ENCODE data around the gene NUTM2F. TPM values are rescaled to one million over a fixed set of nuclear protein-coding genes. Genes with fewer than 3 reads are reported as not detected.
A peak's percentile ranks its signal among the peaks of the same experiment; 100 is the strongest.
"Not testable (repeated sequence)": the region's sequence is repeated elsewhere in the genome, so short reads cannot be mapped to it uniquely, and the experiment has no call there.

Gene NUTM2F, protein sequence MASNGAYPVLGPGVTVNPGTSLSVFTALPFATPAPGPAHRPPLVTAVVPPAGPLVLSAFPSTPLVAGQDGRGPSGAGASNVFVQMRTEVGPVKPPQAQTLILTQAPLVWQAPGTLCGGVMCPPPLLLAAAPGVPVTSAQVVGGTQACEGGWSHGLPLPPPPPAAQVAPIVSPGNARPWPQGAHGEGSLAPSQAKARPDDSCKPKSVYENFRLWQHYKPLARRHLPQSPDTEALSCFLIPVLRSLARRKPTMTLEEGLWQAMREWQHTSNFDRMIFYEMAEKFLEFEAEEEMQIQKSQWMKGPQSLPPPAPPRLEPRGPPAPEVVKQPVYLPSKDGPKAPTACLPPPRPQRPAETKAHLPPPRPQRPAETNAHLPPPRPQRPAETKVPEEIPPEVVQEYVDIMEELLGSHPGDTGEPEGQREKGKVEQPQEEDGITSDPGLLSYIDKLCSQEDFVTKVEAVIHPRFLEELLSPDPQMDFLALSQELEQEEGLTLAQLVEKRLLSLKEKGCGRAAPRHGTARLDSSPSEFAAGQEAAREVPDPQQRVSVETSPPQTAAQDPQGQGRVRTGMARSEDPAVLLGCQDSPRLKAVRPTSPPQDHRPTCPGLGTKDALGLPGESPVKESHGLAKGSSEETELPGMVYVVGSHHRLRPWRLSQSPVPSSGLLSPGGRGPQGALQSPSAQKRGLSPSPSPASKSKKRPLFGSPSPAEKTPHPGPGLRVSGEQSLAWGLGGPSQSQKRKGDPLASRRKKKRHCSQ
- not detected for total RNA-seq (ENCODE audit: insufficient read depth, low replicate concordance)

DNA sequence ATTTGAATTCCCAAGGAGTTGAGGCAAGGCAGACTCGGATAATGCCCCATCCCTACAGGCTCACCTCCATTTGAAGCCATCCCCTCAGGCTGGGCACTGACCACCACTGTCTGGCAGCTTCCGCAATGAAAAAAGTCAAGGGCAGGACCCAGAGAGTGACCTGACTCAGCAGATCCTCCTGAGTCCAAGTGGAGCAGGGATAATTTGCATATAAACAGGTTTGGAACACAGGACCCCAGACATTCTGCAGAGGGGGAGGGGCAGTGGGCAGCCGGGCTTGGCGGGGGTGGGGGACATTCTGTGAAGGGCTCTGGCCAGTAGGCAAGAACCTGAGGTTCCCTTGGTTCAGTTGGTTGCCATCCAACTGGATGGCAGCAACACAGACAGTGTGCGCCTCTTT is at the start of gene NUTM2F:
TSS of gene NUTM2F (minus strand) at position 101 of the 400 bp plus-strand sequence. CDS start at position 80, 21 bp downstream.
- DNase-seq (ENCODE audit: low spot score): not testable (repeated sequence)

DNA sequence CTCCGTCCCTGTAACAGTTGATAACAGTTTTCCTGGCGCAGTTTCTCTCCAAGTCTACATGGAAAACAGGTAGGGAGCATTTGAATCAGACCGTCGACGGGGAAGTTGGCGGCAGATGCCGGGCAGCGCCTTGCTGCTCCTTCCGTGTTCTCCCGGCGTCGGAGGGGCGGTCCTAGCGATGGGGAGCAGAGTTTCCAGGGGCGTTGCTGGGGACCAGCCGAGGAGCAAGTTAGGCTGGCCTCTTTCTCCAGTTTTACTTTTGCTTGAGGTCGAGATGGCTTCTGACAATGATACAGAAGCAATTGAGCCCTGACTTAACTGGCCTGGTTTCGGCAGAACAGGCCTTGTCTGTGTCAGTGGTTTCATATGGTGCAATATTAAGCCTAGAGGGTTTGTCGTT is 46.8 kb upstream of the NUTM2F start:
- DNase-seq (ENCODE audit: low spot score): peak; percentile 8

DNA sequence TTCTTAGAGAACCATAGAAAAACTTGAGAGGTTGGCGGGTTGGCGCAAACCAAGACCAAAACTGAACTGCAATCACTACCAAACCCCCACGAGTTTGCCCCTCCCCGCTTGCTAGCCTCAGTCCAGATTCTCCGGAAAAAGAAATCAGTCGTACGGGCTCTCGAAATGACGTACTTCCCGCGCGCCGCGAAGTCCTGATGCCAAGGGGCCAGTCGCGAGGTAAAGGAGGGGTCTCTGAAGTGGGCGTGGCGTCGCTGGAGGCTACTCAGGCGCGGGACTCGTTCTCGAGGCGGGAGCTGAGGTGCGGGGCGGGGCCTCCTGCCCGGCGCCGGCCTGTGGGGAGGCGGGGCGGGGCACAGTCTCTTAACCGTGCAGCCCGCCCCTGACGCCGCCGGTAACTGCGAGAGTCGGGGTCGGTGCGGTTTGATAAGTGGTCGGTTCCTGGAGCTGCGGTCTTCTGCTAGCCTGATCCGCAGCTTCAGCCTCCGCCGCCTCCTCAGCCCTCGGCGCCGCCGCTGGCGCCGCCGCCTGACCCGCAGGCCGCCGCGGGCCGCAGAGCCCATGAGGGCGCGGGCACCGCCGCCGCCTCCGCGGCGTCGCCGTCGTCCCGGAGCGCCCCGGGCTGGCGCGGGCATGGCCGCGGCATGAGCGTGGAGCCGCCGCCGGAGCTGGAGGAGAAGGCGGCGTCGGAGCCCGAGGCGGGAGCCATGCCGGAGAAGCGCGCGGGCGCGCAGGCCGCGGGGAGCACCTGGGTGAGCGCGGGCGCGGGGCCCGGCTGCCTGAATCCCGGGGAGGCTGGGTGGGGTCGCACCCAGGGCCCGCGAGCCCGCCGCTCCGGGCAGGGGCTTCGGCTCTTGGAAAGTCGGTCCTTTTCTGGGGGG is 46.0 kb upstream of the NUTM2F start:
- peak; percentile 93 for DNase-seq (ENCODE audit: low spot score)

DNA sequence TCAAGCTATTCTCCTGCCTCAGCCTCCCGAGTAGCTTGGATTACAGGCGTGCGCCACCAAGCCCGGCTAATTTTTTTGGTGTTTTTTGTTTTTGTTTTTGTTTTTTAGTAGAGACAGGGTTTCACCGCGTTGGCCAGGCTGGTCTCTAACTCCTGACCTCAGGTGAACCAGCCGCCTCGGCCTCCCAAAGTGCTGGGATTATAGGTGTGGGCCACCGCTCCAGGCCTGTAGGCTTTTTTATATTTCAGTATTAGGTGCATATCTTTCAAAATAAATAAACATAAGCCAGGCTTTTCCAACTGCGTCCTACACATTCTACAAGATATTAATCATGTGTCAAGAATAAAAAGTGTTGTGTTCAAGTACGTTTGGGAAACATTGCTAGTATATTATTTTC is 45.3 kb upstream of the NUTM2F start:
- not testable (repeated sequence) for DNase-seq (ENCODE audit: low spot score)

DNA sequence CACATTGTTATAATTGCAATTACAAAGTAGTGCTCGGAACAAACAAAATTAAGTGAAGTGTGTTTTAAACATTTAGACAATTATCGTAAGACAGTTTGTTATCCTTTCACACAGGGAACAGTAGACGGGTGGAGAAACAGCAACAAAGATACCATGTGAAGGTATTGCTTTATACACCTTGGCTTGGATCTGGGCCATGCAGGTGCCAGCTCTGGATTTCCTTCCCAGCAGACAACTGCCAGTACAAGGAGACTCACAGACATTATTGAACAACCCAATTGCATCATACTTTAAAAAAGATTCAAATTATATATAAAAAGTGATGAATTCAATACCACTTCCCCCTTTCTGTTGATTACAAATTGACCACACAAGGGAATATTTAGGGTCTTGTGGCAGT is 41.8 kb upstream of the NUTM2F start:
- DNase-seq (ENCODE audit: low spot score): not testable (repeated sequence)

DNA sequence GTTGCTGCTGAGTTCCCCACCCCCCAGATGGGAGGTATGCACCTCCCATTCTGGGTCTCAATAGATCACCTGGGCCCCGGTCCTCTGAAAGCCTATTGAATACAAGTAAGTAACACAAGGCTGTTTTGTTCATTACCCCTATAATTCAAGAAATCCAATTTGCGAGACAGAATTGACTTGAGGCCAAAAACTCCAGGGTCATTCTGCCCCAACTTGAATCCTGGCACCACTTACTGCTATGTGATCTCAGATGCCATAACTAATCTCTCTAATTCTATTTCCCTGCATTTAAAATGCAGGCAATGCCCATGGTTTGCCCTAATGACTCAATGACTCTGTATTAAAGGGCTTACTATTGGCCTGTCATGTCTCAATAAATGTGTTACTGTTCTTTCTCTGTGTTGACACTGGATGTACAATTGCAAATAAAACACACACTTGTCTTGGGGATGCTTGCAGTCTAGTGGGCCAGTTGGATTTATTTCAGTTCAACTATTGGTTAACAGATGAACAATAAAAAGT is 35.7 kb upstream of the NUTM2F start:
- not testable (repeated sequence) for DNase-seq (ENCODE audit: low spot score)

DNA sequence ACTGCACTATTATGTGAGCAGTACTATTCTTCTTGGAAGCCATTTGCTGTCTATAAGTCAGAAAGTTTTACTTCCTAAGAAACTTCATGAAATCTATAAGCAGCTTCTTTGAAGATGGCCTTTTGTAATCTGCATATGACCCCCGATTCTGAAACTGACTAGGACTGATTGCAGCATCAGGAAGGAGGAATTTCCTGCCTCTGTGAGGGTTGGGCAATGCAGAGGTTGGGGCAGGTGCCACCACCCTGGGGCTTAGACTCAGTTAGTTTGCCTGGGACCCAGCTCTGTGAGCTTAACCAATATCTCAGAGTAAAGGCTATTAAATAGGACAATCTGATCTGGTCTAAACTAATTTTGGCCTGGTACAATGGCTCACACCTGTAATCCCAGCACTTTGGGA is 28.7 kb upstream of the NUTM2F start:
- DNase-seq (ENCODE audit: low spot score): not testable (repeated sequence)

DNA sequence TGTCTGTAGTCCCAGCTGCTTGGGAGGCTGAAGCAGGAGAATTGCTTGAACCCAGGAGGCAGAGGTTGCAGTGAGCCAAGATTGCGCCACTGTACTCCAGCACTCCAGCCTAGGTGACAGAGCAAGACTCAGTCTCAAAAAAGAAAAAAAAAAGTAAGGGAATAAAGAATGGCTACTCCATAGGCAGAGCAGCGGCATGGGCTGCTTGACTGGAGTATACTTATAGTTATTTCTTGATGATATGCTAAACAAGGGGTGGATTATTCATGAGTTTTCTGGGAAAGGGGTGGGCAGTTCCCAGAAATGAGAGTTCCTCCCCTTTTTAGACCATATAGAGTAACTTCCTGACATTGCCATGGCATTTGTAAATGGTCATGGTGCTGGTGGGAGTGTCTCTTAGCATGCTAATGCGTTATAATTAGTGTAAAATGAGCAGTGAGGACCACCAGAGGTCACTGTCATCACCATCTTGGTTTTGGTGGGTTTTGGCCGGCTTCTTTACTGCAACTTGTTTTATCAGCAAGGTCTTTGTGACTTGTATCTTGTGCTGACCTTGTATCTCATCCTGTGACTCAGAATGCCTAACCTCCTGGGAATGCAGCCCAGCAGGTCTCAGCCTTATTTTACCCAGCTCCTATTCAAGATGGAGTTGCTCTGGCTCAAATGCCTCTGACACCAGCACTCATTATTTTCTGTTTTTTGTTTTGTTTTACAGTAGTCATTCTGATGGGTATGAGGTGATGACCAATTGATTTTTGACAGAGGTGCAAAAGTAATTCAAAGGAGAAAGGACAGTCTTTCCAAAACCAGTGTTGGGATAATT is 23.7 kb upstream of the NUTM2F start:
- not testable (repeated sequence) for DNase-seq (ENCODE audit: low spot score)

DNA sequence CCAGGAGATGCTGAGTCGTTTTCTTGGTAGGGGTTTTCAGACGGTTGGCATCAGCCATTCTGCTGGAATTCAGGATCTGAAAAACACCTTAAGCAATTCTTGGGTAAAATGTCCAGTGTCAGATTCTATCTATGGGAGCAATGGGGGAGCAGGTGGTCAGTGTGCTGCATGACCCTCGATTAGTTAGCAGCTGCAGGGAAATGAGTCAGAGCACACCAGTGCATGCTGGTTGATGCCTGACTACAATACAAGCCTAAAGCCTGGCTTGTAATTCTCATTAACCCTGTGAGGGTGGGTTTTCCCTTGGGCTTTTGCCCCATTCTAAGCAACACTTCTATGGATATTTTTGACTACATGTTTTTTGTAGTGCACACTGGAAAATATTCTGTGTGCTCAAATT is 20.3 kb upstream of the NUTM2F start:
- not testable (repeated sequence) for DNase-seq (ENCODE audit: low spot score)

DNA sequence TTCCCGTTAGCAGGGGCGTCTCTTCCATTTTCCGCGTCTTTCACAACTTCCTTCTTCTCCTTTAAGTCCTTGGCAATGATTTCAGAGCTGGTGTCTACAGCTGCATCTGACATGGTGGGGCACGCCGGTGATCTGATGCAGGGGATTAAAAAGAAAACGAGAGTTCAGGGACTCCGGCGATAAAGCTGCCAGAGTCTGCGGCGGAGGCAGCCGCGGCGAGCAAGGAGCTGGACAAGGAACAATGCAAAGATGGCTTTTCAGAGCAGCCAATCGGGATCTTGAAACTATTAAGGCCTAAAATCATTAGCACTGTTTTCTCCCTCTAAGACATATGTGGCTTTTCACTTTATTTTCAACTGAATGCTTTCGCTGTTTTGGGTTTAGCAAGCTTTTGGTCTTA is 19.0 kb upstream of the NUTM2F start:
- not testable (repeated sequence) for DNase-seq (ENCODE audit: low spot score)

DNA sequence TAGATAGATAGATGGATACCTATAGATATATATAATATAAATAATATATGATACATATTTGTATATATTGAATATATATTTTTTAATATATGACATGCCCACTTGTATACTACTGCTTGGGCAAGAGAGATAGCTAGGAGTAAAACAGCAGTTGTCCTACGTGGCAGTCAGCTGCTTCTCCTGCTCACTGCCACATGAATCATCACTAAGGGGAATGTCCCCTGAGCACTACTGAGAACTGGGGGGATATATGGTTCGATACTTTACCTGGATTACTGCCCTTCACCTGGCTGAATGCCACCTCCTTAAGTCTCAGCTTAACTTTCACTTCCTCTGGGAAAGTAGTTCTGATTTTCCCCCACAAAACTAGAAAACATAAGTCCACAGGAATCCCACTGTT is 13.3 kb upstream of the NUTM2F start:
- DNase-seq (ENCODE audit: low spot score): not testable (repeated sequence)

DNA sequence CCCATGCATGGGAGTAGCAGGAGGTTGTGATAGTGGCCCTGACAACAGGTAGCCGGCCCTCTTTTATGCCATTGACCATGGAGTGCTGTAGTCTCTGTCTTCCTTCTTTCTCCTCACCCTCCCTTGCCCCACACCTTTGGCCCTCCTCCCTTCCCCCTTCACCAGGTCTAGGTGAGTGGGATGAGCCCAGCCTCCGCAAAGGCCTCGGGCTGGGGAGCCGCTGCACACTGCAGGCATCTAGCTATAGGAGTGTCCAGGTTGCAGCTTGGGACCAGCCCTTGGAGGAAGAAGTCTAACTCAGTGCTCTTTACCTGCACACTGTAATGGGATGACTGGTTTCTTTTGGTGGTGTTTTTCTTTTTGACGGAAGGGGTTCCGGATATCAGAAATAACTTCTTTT is 12.3 kb upstream of the NUTM2F start:
- not testable (repeated sequence) for DNase-seq (ENCODE audit: low spot score)

DNA sequence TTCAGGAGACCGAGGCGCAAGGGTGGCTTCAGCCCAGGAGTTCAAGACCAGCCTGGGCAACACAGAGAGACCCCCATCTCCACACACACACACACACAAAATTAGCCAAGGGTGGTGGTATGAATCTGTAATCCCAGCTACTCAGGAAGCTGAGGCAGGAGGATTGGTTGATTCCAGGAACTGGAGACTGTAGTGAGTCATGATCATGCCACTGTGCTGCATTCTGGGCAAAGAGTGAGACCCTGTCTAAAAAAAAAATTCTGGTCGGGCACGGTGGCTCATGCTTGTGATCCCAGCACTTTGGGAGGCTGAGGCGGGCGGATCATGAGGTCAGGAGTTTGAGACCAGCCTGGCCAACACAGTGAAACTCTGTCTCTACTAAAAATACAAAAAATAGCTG is 11.2 kb upstream of the NUTM2F start:
- DNase-seq (ENCODE audit: low spot score): not testable (repeated sequence)

DNA sequence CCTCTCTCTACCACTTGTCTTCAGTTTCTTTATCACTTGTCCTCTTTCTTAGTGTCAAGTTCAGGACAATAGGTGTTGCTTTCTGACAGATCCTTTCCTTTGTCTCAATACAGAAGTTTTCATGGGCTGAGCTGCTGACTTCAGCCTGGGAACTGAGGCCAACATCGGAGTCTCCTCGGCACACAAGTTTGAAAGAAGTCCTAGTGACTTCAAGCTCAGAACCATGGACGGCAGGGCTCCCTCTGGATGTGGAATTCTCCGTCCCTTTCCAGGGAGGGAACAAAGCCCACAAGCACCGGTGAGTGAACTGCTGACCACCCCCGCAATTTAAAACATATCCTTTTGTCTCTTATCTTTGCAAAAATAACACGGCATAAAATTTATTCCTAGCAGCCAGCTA is 10.3 kb upstream of the NUTM2F start:
- DNase-seq (ENCODE audit: low spot score): not testable (repeated sequence)

DNA sequence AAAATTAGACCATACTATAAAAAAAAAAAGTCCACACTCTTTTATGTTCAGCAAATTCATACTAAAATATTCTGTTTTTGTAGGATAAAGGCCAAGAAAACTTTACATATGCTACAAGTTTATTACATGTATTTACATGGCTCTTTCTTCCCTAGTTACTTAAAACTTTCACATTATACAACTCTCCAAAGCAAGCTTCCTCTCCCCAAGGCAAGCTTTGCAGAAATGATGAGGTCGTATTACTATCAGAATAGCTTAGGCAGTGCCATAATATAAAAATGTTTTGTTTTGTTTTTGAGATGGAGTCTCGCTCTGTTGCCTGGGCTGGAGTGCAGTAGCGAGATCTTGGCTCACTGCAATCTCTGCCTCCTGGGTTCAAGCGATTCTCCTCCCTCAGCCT is 8.0 kb upstream of the NUTM2F start:
- DNase-seq (ENCODE audit: low spot score): not testable (repeated sequence)

DNA sequence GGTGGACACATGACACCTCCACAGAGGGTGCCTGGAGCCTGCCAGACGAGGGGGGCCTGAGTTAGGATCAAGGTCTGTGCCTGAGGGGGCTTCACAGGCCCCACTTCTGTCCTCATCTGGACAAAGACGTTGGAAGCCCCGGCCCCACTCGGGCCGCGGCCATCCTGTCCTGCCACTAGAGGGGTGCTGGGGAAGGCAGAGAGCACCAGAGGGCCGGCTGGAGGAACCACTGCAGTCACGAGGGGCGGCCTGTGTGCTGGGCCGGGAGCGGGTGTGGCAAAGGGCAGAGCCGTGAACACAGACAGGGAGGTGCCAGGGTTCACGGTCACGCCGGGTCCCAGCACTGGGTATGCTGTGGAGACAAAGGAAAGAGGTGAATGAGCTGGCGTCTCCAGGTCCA is 2.9 kb downstream of the NUTM2F start:
- DNase-seq (ENCODE audit: low spot score): not testable (repeated sequence)

DNA sequence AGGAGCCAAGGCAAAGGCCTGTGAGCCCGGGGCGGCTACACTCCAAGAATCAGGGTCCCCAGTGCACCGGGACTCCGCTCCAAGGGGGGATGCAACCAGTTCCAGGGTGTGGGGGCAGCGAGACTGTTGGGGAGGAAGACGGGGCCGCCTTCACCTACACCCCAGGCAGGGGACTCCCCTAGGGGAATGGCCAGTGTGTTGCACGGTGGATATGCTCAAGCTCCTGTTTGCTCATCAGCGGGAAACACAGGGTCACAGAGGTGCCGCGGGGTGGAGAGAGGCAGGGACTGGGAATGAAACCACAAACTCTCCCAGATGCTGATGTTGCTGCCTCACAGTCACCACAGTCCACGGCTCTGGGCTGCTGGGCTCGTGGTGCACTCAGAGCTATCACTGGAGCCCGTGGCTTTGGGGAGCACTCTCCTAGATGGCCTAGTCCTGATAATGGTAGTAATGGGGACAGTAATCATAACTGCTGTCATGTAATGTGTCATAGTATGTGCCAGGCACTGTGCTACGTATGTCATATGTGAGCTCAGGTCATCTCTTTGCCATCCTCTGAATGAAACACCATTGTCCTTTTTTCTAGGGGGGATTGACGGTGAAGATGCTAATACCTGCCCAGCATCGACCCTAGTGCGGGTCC is 5.2 kb downstream of the NUTM2F start:
- not testable (repeated sequence) for DNase-seq (ENCODE audit: low spot score)

DNA sequence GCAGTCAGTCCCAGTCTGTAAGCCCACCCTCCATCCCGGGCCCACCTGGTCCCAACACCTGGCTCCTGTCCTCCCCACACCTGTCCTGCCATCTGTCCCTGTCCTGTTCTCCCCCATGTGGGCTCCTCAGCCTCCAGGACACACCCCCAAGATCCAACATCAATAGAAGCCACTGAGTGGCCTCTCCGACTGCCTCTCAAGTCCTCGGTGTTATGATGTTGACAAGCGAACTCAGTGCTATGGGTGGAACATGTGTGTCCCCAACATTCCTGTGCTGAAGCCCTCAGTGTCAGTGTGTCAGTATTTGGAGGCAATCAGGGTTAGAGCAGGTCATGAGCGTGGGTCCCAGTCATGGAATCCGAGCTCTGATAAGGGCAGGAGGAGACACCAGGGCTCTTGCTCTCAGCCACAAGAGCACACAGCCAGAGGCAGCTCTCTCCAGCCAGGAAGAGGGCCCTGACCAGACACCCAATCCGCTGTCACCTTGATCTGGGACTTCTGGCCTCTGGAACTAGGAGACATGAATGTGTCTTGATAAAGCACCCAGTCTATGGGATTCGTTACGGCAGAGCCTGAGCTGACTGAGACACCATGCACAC is 6.0 kb downstream of the NUTM2F start:
- DNase-seq (ENCODE audit: low spot score): not testable (repeated sequence)

DNA sequence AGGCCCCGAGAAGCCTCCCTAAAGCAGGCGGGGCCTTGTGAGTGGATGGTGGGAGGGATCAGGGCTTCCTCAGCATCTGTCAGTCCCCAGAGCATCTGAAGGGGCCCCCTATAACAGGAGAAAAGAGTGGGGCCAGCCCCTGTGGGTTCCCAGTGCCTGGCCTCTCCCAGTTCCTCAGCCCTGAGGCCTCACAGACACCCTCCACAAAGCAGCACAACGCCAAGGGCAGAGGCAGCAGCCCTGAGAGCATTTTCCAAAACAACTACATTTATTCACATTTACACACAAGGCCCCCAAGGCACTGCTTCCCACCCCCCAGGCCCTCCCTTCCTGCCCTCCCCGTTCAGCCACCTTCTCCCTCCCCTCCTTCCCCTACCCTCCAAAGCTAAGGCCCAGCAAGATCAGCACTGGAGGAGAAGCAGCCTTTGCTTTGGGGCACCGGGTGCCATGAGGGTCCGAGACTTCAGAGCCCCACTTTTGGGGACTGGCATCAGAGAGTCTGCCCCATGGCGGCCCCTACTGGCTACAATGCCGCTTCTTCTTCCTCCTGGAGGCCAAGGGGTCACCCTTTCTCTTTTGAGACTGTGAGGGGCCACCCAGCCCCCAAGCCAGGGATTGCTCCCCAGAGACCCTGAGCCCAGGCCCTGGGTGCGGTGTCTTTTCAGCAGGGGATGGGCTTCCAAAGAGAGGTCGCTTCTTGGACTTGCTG is 10.3 kb downstream of the NUTM2F start:
- DNase-seq (ENCODE audit: low spot score): not testable (repeated sequence)

Measured in umbilical cord (tissue), 2 donors.